Measurements from ENCODE around the gene WDR6.

- TF ChIP-seq CTCF (conservative IDR thresholded peaks at IDR 0.05; ENCODE audit: low read length) (no peak), EZH2phosphoT487 (IDR thresholded peaks at IDR 0.05; ENCODE audit: borderline replicate concordance, low read depth, low read length) (no peak)
Observed at GRCh38 chr3:49005303-49005680, 1.9 kb upstream of the WDR6 start.

Measured in OCI-LY7 (cell line).